DMS79 treated with DMSO at 0.1 percent for 48 hours (cell line): ENCODE results near the gene TMEM185B.
"Not testable (repeated sequence)": the region's sequence is repeated elsewhere in the genome, so short reads cannot be mapped to it uniquely, and the experiment has no call there.

Experiments
- DNase-seq: peaks from one replicate; lab custom pipeline; 2025; lab: John Stamatoyannopoulos, UW

Gene TMEM185B

DNA sequence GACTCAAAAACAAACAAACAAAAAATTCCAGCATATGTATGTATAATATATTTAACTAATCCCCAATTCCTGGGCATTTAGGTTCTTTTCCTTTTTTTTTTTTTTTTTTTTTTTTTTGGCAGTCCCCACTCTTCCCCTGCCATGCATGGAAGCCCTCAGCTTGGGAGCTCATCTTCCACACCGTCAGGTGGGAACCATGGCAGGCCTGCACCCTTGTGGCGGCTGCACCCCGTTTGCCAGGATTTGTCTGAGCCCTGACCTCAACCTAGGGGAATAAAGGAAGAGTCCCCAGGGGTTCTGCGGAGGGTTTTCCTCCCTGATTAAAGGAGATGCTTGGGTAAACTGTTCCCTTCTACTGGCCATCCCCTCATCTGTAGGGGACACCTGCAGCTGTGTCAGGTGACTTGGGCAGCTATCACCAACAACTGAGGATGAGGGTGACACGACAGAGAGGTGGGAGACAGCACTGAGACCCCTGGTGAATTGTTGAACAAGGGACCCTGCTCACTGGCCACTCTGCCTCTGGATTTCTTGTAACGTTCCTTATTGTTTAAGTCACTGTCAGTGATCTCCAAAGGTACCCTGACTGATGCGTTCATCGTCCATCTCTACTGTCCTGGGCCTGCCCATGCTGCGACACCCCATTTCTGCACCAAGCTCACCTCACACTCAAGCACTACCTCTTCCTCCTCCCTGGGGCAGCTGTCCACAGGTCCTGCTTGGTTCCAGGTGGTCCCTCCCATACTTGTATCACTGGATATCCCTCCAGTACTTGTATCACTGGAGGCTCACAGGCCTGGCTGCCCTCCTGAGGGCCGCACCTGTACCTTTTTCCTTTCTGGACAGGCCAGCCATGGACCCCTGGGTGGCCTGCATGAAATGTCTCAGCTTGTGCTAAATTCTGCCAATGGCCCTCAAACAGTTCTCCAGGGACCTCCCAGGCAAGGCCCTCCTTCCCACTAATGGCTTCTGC lies 14.5 kb downstream of the TMEM185B start:
- DNase-seq = no peak

- DNase-seq = no peak
Observed at GRCh38 chr2:120206022-120206581, 17.1 kb downstream of the TMEM185B start.

DNA sequence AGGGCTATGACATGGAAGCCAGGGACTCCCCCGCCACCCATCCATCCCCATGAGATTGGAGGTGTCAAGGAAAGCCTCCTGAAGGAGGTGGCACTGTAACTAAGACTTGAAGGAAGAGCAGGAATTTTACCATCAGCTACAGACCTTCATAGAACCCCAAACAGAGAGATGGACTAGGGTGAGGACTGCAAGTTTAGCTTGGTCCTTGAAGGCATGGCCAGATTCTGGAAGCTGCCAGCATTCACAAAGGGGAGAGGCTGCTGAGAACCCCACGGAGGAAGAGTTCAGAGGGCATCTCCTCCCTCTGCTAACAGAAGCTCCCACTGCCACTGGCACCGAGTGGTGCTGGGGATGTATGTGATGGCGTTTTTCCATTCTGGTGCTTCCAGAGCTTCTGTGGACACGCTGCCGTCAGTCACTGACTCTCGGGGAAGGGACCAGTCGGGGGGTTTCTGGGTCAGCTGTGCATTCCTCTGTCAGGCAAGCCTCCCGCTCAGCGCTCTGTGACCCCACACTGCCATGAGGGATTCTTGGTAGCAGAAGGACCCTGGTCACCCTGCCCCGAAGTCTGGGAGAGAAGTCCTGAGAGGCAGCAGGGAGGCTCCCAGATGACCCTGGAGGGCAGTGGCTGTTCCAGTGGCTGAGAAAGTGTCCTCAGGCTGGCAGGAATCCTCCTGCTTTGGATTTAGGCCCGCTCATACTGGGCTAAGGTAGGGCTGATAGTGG lies 18.1 kb downstream of the TMEM185B start:
- no peak for DNase-seq

- DNase-seq = no peak
Observed at GRCh38 chr2:120204417-120204816, 18.8 kb downstream of the TMEM185B start.

- no peak for DNase-seq
Observed at GRCh38 chr2:120204022-120204405, 19.2 kb downstream of the TMEM185B start.

DNA sequence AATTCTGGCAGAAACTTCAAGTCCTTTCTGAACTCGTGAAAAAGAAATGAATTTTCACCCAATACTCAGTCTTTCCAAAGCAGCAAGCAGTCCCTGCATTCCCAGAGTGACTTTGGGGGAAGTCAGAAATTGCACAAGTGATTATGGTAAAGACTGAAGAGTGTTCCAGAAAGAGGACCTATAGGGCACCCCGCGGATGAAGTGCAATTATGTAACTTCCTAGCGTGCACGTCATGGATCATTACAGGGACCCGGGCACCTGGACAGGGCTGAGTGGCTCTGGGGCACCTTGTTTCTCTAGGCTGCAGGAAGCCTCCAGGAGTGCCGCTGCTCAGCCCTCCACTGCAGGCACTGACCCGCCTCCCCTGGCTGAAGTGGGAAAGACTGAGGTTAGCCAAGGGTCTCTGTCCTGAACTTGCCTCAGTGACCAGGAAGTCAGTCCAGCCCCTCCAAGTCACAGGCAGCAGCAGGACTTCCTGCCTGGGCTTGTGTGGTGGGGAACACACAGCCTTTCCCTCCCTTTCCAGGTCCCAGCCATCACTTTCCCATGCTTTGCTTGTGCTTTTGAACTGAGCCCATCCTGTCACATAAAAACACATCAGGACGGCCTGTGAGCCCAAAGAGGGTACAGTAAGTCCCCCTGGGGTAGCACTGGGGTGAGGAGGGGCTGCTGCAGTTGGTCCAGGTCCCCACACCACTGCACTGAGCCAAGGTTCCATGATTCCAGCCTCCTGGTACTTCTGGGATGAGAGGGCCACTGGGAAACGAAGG lies 19.8 kb downstream of the TMEM185B start:
- no peak for DNase-seq

DNA sequence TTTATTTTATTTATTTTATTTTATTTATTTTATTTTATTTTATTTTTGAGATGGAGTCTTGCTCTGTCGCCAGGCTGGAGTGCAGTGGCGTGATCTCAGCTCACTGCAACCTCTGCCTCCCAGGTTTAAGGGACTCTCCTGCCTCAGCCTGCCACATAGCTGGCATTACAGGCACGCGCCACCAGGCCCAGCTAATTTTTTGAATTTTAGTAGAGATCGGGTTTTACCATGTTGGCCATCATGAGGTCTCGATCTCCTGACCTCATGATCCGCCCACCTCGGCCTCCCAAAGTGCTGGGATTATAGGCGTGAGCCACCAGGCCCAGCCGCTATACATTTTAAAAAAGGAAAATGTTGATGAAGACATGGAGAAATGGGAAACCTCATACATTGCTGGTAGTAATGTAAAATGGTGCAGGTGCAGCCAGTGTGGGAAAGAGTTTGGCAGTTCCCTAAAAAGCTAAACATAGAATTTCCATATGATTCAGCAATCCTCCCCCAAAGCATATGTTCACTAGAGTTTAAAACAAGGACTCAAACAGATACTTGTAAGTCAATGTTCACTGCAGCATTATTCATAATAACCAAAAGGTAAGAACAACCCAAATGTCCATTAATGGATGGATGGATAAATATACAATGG lies 23.3 kb downstream of the TMEM185B start:
- not testable (repeated sequence) for DNase-seq

- DNase-seq = no peak
Observed at GRCh38 chr2:120195553-120195952, 27.6 kb downstream of the TMEM185B start.

DNA sequence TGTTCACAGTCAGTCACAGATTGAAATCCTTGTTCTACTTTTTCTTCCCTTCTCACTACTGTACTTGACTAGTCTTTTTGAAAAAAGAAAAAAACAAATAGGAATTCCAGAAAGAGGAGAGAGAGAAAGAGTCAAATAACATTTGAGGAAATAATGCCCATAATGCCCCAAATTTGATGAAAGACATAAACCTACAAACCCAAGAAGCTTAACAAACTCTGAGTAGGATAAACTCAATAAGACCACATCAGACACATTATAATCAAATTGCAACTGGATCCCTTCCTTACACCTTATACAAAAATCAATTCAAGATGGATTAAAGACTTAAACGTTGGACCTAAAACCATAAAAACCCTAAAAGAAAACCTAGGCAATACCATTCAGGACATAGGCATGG lies 30.9 kb downstream of the TMEM185B start:
- no peak for DNase-seq

DNA sequence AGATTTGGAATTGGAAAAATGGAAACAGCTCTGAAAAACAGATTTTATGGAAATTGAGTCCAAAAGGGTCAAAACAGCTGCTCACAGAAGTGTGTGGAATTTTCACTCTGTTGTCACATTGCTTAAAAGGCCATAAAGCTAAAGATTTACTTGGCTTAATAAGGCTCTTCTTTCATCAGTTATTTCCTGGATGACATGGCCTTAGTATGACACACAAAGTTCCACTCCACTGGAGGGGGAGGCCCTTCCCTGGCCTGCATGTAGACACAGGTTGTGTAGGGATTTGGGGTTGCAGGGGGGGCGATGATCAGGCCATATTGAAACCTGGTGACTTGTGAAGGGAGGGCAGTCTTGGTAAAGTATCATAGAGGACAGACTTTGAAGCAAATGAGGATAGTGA lies 34.0 kb downstream of the TMEM185B start:
- DNase-seq = no peak

DNA sequence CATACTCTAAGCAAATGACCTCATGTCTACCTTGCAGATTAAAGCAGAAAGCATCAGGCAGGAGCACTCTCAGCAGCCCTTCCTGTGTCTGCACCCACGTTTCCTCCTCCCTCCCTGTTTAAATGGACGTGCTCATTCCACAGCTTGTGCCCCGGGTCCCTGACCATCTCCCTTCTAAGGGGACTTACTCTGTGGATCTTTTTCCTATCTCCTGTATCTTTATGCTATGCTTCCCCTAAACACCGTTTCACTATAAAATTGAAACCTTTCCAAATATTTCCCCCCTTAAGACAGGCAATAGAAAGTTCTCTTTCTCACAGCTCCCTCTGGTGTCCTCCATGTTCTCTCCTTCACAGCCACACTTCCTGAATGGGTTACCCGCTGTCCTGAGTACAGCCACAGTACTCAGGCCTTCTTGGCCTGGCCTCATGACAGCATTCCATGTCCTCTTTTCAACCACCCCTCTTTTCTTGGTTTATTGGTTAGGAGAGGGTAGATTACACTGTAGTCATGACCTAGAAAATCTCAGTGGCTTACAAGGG lies 41.1 kb downstream of the TMEM185B start:
- DNase-seq = no peak

DNA sequence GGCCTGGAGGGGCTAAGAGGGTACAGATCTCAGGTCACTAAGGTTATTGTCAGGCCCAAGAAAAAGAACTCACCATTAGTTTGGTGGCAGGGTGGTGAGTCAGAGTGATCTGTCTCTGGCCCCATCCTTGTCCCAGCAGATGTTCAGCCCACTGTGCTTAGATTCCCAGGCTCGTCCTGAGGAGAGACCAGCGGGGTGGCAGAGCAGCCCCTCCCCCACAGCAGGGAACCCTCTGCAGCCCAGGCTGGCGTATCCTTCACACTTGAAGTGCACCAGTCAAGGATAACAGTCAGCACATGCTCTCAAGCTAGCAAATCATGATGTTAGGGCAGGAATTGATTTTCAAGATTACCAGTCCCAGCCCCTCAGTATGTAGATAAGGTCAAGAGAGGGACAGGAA lies 43.1 kb downstream of the TMEM185B start:
- no peak for DNase-seq

- no peak for DNase-seq
Observed at GRCh38 chr2:120179396-120179795, 43.8 kb downstream of the TMEM185B start.

DNA sequence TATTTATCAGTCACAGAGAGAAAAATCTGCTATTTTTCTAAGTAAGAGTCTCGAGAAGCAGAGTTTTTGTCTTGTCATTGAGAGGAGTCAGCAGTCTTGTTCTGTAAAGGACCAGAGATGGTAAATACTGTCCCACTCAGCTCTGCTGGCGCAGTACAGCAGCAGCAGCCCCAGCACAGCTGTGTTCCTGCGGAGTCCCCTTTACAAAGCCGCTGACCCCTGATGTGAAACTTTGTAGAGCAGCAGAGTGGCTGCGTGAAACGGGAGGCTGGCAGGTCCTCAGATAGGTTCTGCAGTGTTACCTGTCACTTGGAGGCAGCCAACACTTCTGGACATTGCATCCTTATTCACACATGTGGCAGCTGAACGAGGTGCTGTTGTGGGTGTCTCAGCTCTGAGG lies 45.2 kb downstream of the TMEM185B start:
- no peak for DNase-seq

- no peak for DNase-seq
Observed at GRCh38 chr2:120177001-120177621, 46.1 kb downstream of the TMEM185B start.

DNA sequence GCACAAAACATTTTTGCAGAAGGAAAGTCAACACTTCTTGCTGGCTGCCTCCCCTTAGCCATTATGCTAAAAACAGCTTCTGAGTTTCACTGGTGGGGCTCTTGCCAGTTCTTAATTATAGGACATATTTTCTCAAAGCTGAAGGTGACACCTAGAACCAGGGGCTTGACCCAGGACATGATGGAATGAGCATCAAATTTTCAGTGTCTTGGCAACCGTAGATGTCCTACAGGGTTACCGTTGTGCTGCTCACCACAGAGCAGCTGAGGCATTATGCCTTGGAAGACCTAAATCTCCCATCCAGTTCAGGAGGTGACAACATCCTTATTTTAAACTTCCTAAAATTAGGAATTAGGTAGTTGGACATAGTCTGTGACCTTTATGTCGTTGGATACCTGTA lies 46.7 kb downstream of the TMEM185B start:
- no peak for DNase-seq

- DNase-seq = peak; percentile 60
Observed at GRCh38 chr2:120174963-120175581, 48.1 kb downstream of the TMEM185B start.
